Hematopoietic multipotent progenitor cell treated with erythropoietin and hydrocortisone succinate and interleukin-3 and kit ligand, for 6 days (in vitro differentiated cells): ENCODE measurements around the gene B9D1.
A peak's percentile ranks its signal among the peaks of the same experiment; 100 is the strongest.

Source experiments
- DNase-seq: peaks from one replicate; pipeline ENCODE4 v3.0.0-alpha.2; 2015

B9D1 gene

GRCh38 chr17:19362277-19363113 lies at the start of gene B9D1:
TSS of gene B9D1 (minus strand) at chr17:19362723. CDS start at chr17:19362569, 154 bp downstream.
- peak; percentile 93 for DNase-seq

GRCh38 chr17:19411631-19412030 lies 49.1 kb upstream of the B9D1 start:
- DNase-seq: no peak

- DNase-seq: no peak
Observed at GRCh38 chr17:19410875-19411620, 48.5 kb upstream of the B9D1 start, which contains the start of gene RNF112. TSS of gene RNF112 (plus strand) at chr17:19411232. CDS start at chr17:19411409, 177 bp downstream.

GRCh38 chr17:19410091-19410490 lies 47.6 kb upstream of the B9D1 start:
- peak; percentile 48 for DNase-seq

GRCh38 chr17:19409509-19409908 lies 47.0 kb upstream of the B9D1 start:
- no peak for DNase-seq

GRCh38 chr17:19409066-19409465 lies 46.5 kb upstream of the B9D1 start:
- DNase-seq: no peak

- no peak for DNase-seq
Observed at GRCh38 chr17:19408346-19408710, 45.8 kb upstream of the B9D1 start.

GRCh38 chr17:19407601-19408345 lies 45.2 kb upstream of the B9D1 start:
- no peak for DNase-seq

GRCh38 chr17:19405114-19405513 lies 42.6 kb upstream of the B9D1 start:
- no peak for DNase-seq

GRCh38 chr17:19404264-19404663 lies 41.7 kb upstream of the B9D1 start:
- DNase-seq: no peak

- DNase-seq: no peak
Observed at GRCh38 chr17:19403021-19403420, 40.5 kb upstream of the B9D1 start.

GRCh38 chr17:19402171-19402570 lies 39.6 kb upstream of the B9D1 start:
- DNase-seq: no peak

- no peak for DNase-seq
Observed at GRCh38 chr17:19401321-19402010, 38.9 kb upstream of the B9D1 start.

GRCh38 chr17:19399750-19400450 lies 37.4 kb upstream of the B9D1 start:
- DNase-seq: no peak

GRCh38 chr17:19398301-19399181 lies 36.0 kb upstream of the B9D1 start:
- no peak for DNase-seq

GRCh38 chr17:19397556-19398041 lies 35.1 kb upstream of the B9D1 start:
- no peak for DNase-seq

- DNase-seq: no peak
Observed at GRCh38 chr17:19392303-19392702, 29.8 kb upstream of the B9D1 start.

GRCh38 chr17:19391432-19391831 lies 28.9 kb upstream of the B9D1 start:
- no peak for DNase-seq

- DNase-seq: no peak
Observed at GRCh38 chr17:19390951-19391350, 28.4 kb upstream of the B9D1 start.
